ENCODE results near the gene PMS1.

GRCh38 chr2:189829102-189829833 is 45.0 kb downstream of the PMS1 start:
- no peak for TF ChIP-seq CTCF (IDR thresholded peaks at IDR 0.05)
- no peak for TF ChIP-seq EP300 (IDR thresholded peaks at IDR 0.05)
- no peak for TF ChIP-seq POLR2AphosphoS5 (IDR thresholded peaks at IDR 0.05)

All from upper lobe of left lung (tissue), 4 donors.